ENCODE data around the gene CDC6.

Gene CDC6

DNA sequence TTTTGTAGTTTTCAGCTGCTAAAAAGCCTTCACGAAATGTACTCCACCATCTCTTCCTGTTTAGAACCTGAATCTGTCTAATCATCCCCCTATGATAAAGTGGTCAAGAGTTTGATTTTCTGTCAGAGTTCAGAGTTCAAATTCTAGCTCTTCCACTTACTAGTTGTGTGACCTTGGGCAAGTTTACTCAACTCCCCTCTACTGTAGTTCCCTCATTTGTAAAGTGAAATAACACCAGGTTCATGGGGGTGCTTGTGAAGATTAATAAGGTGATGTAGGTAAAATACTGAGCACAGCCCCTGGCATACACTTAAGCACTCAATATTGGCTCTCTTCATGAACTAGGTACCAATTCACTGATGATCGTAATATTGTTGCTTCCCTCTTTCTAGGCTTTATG is 1.2 kb upstream of the CDC6 start:
- no peak for DNase-seq (ENCODE audit: insufficient read length, low spot score)
- TF ChIP-seq, protein P1, sequence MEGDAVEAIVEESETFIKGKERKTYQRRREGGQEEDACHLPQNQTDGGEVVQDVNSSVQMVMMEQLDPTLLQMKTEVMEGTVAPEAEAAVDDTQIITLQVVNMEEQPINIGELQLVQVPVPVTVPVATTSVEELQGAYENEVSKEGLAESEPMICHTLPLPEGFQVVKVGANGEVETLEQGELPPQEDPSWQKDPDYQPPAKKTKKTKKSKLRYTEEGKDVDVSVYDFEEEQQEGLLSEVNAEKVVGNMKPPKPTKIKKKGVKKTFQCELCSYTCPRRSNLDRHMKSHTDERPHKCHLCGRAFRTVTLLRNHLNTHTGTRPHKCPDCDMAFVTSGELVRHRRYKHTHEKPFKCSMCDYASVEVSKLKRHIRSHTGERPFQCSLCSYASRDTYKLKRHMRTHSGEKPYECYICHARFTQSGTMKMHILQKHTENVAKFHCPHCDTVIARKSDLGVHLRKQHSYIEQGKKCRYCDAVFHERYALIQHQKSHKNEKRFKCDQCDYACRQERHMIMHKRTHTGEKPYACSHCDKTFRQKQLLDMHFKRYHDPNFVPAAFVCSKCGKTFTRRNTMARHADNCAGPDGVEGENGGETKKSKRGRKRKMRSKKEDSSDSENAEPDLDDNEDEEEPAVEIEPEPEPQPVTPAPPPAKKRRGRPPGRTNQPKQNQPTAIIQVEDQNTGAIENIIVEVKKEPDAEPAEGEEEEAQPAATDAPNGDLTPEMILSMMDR (IDR thresholded peaks at IDR 0.05; ENCODE audit: insufficient read depth, missing control alignments): no peak
- no peak for FAIRE-seq

DNA sequence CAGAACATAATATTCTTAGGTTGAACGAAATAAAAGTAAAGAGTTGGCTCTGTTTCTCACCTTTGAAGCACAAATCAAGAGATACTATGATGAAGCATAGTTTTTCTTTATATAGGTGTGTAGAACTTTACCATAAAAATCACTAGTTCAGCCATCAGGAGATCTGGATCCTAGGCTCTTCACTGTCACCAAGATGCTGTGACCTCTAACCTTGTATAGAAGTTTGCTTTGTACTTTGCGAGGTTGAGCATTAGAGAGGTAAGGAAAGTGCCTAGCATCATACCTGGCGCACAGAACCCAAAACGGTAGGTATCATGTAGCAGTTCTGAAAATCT is 553 bp upstream of the CDC6 start:
- DNase-seq (ENCODE audit: insufficient read length, low spot score) (no peak), FAIRE-seq (no peak)
- TF ChIP-seq, protein P1 (IDR thresholded peaks at IDR 0.05; ENCODE audit: insufficient read depth, missing control alignments): no peak

DNA sequence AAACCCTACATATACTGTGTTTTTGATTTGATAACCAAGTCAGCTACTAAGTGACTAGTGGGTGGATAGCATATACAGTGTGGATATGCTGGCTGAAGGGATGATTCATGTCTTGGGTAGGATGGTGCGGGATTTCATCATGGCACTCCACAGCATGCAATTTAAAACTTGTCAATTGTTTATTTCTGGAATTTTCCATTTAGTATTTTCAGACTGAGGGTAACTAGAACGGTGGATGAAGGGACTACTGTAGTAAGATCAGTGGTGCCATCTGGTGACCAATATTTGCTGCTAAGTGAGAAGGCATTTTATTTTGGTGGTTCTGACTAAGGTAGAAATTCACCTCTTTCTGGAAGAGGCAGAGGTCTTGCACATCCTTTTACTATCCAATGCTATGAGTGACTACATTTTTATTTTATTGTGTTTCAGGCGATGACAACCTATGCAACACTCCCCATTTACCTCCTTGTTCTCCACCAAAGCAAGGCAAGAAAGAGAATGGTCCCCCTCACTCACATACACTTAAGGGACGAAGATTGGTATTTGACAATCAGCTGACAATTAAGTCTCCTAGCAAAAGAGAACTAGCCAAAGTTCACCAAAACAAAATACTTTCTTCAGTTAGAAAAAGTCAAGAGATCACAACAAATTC is 3.1 kb downstream of the CDC6 start:
- no peak for FAIRE-seq
- TF ChIP-seq, protein P1 (IDR thresholded peaks at IDR 0.05; ENCODE audit: insufficient read depth, missing control alignments): peak; percentile 87
- no peak for DNase-seq (ENCODE audit: insufficient read length, low spot score)

DNA sequence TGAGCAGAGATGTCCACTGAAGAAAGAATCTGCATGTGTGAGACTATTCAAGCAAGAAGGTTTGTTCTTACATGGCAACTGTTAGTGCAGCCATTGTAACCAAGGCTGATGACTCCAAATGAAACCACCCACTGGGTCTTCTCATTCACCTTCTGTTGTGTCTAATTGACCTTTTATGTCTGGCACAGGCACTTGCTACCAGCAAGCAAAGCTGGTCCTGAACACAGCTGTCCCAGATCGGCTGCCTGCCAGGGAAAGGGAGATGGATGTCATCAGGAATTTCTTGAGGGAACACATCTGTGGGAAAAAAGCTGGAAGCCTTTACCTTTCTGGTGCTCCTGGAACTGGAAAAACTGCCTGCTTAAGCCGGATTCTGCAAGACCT is 3.6 kb downstream of the CDC6 start:
- FAIRE-seq (no peak), DNase-seq (ENCODE audit: insufficient read length, low spot score) (no peak)
- TF ChIP-seq, protein P1 (IDR thresholded peaks at IDR 0.05; ENCODE audit: insufficient read depth, missing control alignments): no peak

DNA sequence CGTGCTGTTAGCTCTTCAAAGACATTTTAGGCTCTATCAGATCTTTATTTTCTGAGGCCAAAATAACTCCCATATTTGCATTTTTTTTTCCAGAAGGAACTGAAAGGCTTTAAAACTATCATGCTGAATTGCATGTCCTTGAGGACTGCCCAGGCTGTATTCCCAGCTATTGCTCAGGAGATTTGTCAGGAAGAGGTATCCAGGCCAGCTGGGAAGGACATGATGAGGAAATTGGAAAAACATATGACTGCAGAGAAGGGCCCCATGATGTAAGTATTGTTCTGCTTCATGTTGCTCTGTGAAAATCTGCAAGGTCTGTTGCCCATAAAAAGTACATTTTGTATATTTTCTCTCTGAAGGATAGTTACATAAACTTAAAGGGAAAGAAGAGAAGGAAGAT is 5.7 kb downstream of the CDC6 start:
- DNase-seq (ENCODE audit: insufficient read length, low spot score): no peak
- FAIRE-seq: no peak

DNA sequence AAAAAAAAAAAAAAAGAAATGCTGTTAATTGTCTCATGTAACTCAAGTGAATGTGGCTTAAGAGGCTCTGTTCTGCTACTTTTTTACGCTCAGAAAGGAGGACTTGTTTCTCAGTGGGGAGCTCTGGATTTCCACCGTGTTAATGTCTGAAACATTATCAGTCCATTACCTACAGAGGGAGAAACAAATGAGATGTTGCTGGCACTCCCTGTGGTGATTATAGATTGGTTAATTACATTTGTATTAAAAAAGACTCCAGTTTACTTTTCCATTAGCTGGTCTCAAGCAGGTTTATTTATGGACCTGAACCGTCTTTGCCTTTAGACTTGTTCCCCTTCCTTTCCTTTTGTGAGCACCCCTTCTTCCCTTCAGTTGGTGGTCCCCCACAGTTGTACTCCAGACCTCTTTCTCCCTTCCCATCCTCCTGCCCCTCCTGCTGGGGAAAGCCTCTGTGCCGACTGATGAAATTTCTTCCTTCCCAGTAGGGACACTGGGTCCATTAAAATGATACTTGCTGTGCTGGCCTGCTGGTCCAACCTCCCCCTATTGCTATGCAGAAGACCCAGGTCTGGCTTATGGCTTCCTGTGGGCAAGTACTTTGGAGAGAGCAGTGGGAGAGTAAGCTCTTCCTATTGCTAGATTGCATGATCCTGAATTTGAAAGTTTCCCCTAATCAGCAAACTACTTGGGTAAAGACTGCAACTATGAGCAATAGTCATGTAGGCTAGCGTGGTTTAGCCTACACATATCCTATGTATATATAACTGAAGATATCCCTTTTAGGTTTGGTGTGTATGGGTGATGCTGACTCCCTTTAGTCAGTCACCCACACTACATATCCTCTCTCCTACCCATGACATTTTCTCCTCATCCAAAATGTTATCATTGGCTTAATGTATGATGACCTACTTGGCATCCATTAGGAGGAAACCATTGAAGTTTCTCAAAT is 8.1 kb downstream of the CDC6 start:
- DNase-seq (ENCODE audit: insufficient read length, low spot score) (no peak), FAIRE-seq (no peak)
- TF ChIP-seq, protein P1 (IDR thresholded peaks at IDR 0.05; ENCODE audit: insufficient read depth, missing control alignments): no peak

More for the DNA sequence above, 5.7 kb downstream of the CDC6 start:
- TF ChIP-seq, protein P1 (IDR thresholded peaks at IDR 0.05; ENCODE audit: insufficient read depth, missing control alignments): no peak

DNA sequence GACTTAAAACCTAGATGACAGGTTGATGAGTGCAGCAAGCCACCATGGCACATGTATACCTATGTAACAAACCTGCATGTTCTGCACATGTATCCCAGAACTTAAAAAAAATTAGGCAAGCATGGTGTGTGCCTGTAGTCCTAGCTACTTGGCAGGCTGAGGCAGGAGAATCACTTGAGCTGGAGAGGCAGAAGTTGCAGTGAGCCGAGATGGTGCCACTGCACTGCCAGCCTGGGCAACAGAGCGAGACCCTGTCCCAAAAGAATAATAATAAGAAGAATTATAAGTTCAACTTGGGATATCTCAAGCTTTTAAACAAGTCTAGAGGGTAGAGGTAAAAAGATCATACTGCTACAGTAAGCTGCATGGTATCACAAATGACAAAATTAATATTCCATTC is 9.8 kb downstream of the CDC6 start:
- DNase-seq (ENCODE audit: insufficient read length, low spot score) (no peak), FAIRE-seq (no peak)
- TF ChIP-seq, protein P1 (IDR thresholded peaks at IDR 0.05; ENCODE audit: insufficient read depth, missing control alignments): no peak

All from D721Med (cell line).